Stimulated activated naive CD8-positive, alpha-beta T cell treated with anti-CD3 and anti-CD28 coated beads, Interleukin-15, amount 100 ng/mL, for 72 hours (primary cell): Measurements from ENCODE around the gene TAF1B.
A peak's percentile ranks its signal among the peaks of the same experiment; 100 is the strongest.
"Not testable (repeated sequence)": the region's sequence is repeated elsewhere in the genome, so short reads cannot be mapped to it uniquely, and the experiment has no call there.

ENCODE experiments used
- ATAC-seq: fragments of 150-1000 bp; cut with Tn5 transposase; 2 replicates; pipeline ENCODE4 v1.10.0; 2021; ENCODE audit warnings: mild to moderate bottlenecking, moderate library complexity
- DNase-seq, 2 donors: peaks; one replicate each; pipeline ENCODE4 v3.0.0; 2021 to 2022
- H3K27ac Mint-ChIP-seq, 2 donors: one replicate each; pipeline ENCODE4 v1.8.0; 2022; ENCODE audit warnings: mild to moderate bottlenecking in 2 of 2, mixed read lengths in 2 of 2, moderate library complexity in 2 of 2
- H3K27me3 Mint-ChIP-seq: one replicate; pipeline ENCODE4 v1.8.0; 2022; ENCODE audit warnings: mixed read lengths
- H3K4me1 Mint-ChIP-seq: one replicate; pipeline ENCODE4 v1.8.0; 2022; ENCODE audit warnings: mild to moderate bottlenecking, mixed read lengths
- H3K4me3 Mint-ChIP-seq, 2 donors: one replicate each; pipeline ENCODE4 v1.8.0; 2022; ENCODE audit warnings: mild to moderate bottlenecking in 2 of 2, mixed read lengths in 2 of 2, moderate library complexity in 1 of 2
- H3K9me3 Mint-ChIP-seq, 2 donors: one replicate each; pipeline ENCODE4 v1.8.0; 2022; ENCODE audit warnings: mixed read lengths in 2 of 2

Gene TAF1B

GRCh38 chr2:9815844-9816279 is 27.4 kb upstream of the TAF1B start:
- H3K27ac Mint-ChIP-seq = no peak overlapping the region
- ATAC-seq (no peak), DNase-seq (no peak)
- peaks cover 13% of the 10 kb centered on the region for H3K27me3 Mint-ChIP-seq
- peaks cover 14% of the 10 kb centered on the region for H3K4me1 Mint-ChIP-seq
- peak overlapping the region in 1 of 2 donors; percentile 3 for H3K4me3 Mint-ChIP-seq
- no peaks in the 10 kb centered on the region for H3K9me3 Mint-ChIP-seq

- ATAC-seq = no peak
- Mint-ChIP-seq H3K4me3 (no peak overlapping the region), H3K27me3 (peaks cover 10% of the 10 kb centered on the region), H3K27ac (no peak overlapping the region), H3K9me3 (no peaks in the 10 kb centered on the region), H3K4me1 (peaks cover 14% of the 10 kb centered on the region)
- DNase-seq = no peak
These were observed 25.2 kb upstream of the TAF1B start for GRCh38 chr2:9818097-9818496.

- ATAC-seq = no peak
- DNase-seq = no peak
- no peaks in the 10 kb centered on the region for H3K9me3 Mint-ChIP-seq
- H3K4me3 Mint-ChIP-seq = no peak overlapping the region
- H3K27ac Mint-ChIP-seq = no peak overlapping the region
- peaks cover 6% of the 10 kb centered on the region for H3K4me1 Mint-ChIP-seq
- H3K27me3 Mint-ChIP-seq = no peaks in the 10 kb centered on the region
These were observed 23.7 kb upstream of the TAF1B start for GRCh38 chr2:9819551-9819950.

DNA sequence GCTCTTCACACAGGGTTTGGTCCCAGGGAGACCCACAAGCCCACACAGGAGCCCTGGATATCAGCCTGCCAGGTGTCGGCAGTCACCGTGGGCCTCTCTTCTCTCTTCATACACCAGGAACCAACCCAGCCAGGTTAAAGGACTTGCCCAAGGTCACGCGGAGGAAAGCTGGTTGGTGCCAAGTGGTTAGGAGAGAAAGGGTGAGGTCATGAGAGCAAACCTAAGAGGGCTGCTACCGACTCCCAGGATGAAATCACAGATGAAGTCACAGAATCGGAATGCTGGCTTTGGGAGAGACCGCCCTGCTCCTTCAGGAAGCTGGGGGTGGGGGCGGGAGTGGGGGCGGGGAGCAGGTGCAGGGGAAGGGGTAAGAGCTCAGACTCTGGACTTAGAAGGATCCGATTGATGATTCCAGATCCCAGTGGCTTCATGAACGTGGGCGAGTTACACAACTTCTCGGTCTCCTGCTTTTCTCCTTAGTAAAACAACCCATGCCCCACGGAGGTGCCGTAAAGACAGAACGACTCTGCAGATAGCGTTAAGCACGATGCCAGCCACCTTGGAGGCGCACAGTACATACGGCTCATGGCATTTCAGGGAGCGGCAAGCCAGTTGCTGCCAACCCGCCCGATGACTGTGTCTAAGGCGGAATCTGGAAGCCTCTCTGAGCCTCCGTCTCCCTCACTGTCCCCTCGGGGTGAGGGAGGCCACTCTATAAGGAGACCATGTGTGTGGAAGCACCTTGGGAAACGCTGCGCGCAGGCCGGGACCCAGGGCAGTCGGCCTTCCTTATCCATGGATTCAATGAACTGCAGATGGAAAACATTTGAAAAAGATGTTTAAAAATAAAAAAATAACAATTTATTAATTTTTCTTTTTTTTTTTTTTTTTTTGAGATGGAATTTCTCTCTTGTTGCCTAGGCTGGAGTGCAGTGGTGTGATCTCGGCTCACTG is 23.0 kb upstream of the TAF1B start:
- no peak overlapping the region for H3K4me3 Mint-ChIP-seq
- H3K4me1 Mint-ChIP-seq = peaks cover 6% of the 10 kb centered on the region
- no peak overlapping the region for H3K27ac Mint-ChIP-seq
- no peaks in the 10 kb centered on the region for H3K27me3 Mint-ChIP-seq
- ATAC-seq (no peak), DNase-seq (no peak)
- no peaks in the 10 kb centered on the region for H3K9me3 Mint-ChIP-seq

DNA sequence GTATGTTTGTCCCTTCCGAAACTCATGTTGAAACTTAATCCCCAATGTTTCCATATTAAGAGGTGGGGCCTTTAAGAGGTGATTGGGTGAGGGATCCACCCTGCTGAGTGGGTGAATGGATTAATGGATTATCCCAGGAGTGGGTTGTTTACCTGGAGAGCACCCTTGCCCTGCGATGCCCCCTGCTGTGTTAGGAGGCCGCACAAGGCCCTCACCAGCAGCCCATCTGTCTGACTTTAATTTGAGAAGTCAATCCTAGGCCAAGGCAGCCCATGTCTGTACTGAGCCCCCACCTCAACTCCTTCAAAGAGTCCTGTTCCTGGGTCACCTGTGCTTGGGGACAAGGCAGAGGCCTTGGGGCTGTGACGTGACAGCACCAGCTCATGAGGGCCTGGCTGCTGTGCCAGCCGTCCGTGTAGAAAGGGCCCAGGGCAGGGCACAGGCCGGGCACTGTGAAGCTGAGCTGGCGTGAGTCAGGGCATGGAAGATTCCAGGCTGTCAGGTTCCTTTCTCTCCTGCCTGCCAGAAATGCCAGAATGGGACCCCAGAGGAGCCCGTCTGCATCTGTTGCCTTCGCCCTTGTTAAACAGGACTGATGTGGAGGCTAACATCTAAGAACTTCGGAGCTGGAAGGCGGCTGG is 21.3 kb upstream of the TAF1B start:
- DNase-seq = no peak
- Mint-ChIP-seq H3K27me3 (no peaks in the 10 kb centered on the region), H3K4me3 (no peak overlapping the region), H3K27ac (no peak overlapping the region), H3K9me3 (no peaks in the 10 kb centered on the region), H3K4me1 (no peaks in the 10 kb centered on the region)
- ATAC-seq = no peak

- H3K4me1 Mint-ChIP-seq = no peaks in the 10 kb centered on the region
- H3K27me3 Mint-ChIP-seq = no peaks in the 10 kb centered on the region
- DNase-seq = no peak
- no peak overlapping the region for H3K4me3 Mint-ChIP-seq
- H3K9me3 Mint-ChIP-seq = no peaks in the 10 kb centered on the region
- H3K27ac Mint-ChIP-seq = no peak overlapping the region
- ATAC-seq = no peak
These were observed 18.8 kb upstream of the TAF1B start for GRCh38 chr2:9824441-9824840.

GRCh38 chr2:9824956-9825720 is 18.1 kb upstream of the TAF1B start:
- ATAC-seq (no peak), DNase-seq (no peak)
- Mint-ChIP-seq H3K4me3 (no peak overlapping the region), H3K27me3 (no peaks in the 10 kb centered on the region), H3K27ac (no peak overlapping the region), H3K4me1 (no peaks in the 10 kb centered on the region), H3K9me3 (no peaks in the 10 kb centered on the region)

GRCh38 chr2:9826208-9826607 is 17.1 kb upstream of the TAF1B start:
- DNase-seq (no peak), ATAC-seq (no peak)
- H3K4me1 Mint-ChIP-seq = no peaks in the 10 kb centered on the region
- no peaks in the 10 kb centered on the region for H3K27me3 Mint-ChIP-seq
- no peak overlapping the region for H3K4me3 Mint-ChIP-seq
- no peak overlapping the region for H3K27ac Mint-ChIP-seq
- no peaks in the 10 kb centered on the region for H3K9me3 Mint-ChIP-seq

DNA sequence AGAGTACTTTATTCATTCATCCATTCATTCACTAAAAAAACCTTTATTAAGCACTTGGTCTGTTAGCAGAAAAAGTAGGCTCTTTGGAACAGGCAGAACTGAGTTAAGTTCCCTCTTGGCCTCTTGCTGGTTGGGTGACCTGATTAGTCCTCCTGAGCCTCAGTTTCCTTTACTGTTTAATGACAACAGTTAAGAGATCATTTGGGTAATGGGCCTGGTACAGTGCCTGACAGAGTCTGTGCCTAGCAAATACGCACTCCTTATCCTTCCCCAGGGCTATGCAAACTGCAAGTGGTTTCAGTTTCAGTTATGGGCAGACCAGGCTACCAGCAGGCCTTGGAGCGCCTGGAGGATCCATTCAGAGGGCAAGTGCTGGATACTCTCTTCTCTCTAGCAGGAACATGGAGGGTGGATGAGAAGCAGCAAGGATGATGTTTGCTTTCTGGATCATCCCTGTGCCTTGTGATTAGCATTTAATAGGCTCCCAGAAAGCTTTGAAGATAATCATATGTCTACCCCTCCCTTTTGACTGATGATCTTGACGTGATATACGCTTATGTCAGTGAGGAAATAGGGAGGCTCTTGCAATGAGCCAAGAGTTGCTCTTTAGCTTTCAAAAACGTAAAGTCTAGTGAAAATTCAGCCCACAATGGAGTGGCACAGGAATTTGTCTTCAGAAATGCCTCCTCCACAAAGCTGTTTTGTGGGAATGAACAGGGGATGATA is 12.4 kb upstream of the TAF1B start:
- DNase-seq = no peak

DNA sequence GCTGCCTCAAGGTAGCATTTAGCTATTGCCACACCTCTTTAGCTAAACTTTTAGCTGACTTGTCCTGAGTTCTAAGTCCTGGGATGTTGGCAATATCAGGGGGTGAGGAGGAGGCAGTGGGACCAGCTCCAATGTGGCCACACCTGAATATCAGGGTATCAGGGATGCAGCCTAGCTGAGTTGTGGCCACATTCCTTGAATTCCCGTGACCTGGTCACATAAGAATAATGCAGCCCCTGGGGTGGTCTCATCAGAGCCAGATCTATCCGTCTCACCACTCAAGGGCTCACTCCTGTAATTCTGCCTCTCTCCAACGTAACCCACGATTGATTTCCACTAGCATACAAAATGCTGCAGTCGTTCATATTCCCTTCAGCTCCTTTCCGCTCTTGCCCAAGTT is 11.6 kb upstream of the TAF1B start:
- Mint-ChIP-seq H3K9me3 (no peaks in the 10 kb centered on the region), H3K27ac (no peak overlapping the region), H3K4me1 (no peaks in the 10 kb centered on the region), H3K27me3 (peaks cover 11% of the 10 kb centered on the region), H3K4me3 (no peak overlapping the region)
- DNase-seq = no peak
- ATAC-seq = no peak

More for the DNA sequence above, 12.4 kb upstream of the TAF1B start:
- Mint-ChIP-seq H3K27ac (peak overlapping the region in 1 of 2 donors; percentile 22), H3K4me3 (no peak overlapping the region), H3K4me1 (no peaks in the 10 kb centered on the region), H3K27me3 (peaks cover 11% of the 10 kb centered on the region), H3K9me3 (no peaks in the 10 kb centered on the region)
- no peak for ATAC-seq

DNA sequence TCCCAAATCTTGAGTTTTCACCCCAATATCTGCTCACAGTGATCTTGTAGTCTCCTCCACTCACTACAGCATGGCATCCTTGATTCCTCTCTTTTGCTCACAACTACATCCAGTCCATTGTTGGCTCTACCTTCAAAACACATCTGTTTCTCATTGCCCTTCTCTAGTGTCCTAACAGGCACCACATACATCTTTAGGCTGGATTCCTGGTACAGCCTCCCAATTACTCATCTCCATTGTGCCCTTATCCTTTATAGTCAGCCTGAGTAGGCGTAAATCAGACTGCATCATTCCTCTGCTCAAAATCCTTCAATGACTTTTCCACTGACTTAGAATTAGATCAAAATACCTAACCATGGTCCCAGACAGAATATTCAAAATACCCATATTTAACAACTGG is 10.7 kb upstream of the TAF1B start:
- H3K27ac Mint-ChIP-seq = no peak overlapping the region
- H3K4me3 Mint-ChIP-seq = no peak overlapping the region
- no peaks in the 10 kb centered on the region for H3K9me3 Mint-ChIP-seq
- DNase-seq (no peak), ATAC-seq (no peak)
- H3K4me1 Mint-ChIP-seq = no peaks in the 10 kb centered on the region
- peaks cover 11% of the 10 kb centered on the region for H3K27me3 Mint-ChIP-seq

- H3K4me3 Mint-ChIP-seq, H3K9me3 Mint-ChIP-seq, H3K27ac Mint-ChIP-seq, DNase-seq, H3K4me1 Mint-ChIP-seq, ATAC-seq: not testable (repeated sequence)
- H3K27me3 Mint-ChIP-seq = peaks cover 11% of the 10 kb centered on the region
These were observed 8.2 kb upstream of the TAF1B start for GRCh38 chr2:9835068-9835467.

DNA sequence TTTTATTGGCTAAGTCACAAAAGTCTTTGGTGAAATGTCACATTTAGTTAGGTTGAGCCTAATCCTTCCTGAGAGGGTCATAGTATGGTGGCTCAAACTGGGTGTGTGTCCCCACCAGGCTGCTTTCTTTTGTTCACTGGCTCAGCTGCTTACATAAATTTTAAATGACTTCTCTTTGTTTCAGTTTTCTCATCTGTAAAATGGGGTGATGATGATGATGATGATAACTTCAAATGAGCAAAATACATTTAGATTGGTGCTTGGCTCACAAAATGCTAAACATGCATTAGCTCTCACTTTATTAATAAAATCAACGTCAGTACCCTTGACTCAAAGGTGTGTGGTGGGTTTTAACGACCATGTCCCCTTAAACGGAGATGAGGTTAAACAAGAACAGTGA is 7.2 kb upstream of the TAF1B start:
- no peaks in the 10 kb centered on the region for H3K4me1 Mint-ChIP-seq
- H3K27ac Mint-ChIP-seq = no peak overlapping the region
- H3K9me3 Mint-ChIP-seq = no peaks in the 10 kb centered on the region
- peaks cover 11% of the 10 kb centered on the region for H3K27me3 Mint-ChIP-seq
- H3K4me3 Mint-ChIP-seq = no peak overlapping the region
- no peak for ATAC-seq
- no peak for DNase-seq

- H3K4me1 Mint-ChIP-seq = no peaks in the 10 kb centered on the region
- DNase-seq (no peak), ATAC-seq (no peak)
- peaks cover 11% of the 10 kb centered on the region for H3K27me3 Mint-ChIP-seq
- H3K4me3 Mint-ChIP-seq = no peak overlapping the region
- H3K27ac Mint-ChIP-seq = no peak overlapping the region
- no peaks in the 10 kb centered on the region for H3K9me3 Mint-ChIP-seq
These were observed 6.8 kb upstream of the TAF1B start for GRCh38 chr2:9836517-9836916.

- Mint-ChIP-seq H3K9me3 (no peaks in the 10 kb centered on the region), H3K27me3 (peaks cover 7% of the 10 kb centered on the region), H3K27ac (no peak overlapping the region), H3K4me3 (no peak overlapping the region), H3K4me1 (peaks cover 4% of the 10 kb centered on the region)
- DNase-seq (no peak), ATAC-seq (no peak)
These were observed 5.8 kb upstream of the TAF1B start for GRCh38 chr2:9837451-9837850.
